Suprapubic skin (tissue), 4 donors: Measurements from ENCODE around the gene NCDN.

Source experiments
- POLR2A ChIP-seq, 2 donors: fragments of 450-650 bp; IDR thresholded peaks; one replicate each; pipeline ENCODE4 v1.6.1; 2017; ENCODE audit warnings: antibody characterized with exemption in 2 of 2, mild to moderate bottlenecking in 2 of 2, moderate library complexity in 2 of 2
- POLR2AphosphoS5 ChIP-seq, 3 donors: sonication (generic); formaldehyde crosslinking; IDR thresholded peaks; one replicate each; pipeline ENCODE4 v1.6.1; 2017; ENCODE audit warnings: antibody characterized with exemption in 3 of 3
- TF ChIP-seq, protein P1 (sequence below), 2 donors: fragments of 200-600 bp in 1 of 2; fragments of 450-650 bp in 1 of 2; sonication (generic) in 1 of 2; IDR thresholded peaks; one replicate each; pipeline ENCODE4 v1.5.1; 2016 to 2019; ENCODE audit warnings: antibody characterized with exemption in 2 of 2, mild to moderate bottlenecking in 1 of 2, moderate library complexity in 1 of 2

DNA sequence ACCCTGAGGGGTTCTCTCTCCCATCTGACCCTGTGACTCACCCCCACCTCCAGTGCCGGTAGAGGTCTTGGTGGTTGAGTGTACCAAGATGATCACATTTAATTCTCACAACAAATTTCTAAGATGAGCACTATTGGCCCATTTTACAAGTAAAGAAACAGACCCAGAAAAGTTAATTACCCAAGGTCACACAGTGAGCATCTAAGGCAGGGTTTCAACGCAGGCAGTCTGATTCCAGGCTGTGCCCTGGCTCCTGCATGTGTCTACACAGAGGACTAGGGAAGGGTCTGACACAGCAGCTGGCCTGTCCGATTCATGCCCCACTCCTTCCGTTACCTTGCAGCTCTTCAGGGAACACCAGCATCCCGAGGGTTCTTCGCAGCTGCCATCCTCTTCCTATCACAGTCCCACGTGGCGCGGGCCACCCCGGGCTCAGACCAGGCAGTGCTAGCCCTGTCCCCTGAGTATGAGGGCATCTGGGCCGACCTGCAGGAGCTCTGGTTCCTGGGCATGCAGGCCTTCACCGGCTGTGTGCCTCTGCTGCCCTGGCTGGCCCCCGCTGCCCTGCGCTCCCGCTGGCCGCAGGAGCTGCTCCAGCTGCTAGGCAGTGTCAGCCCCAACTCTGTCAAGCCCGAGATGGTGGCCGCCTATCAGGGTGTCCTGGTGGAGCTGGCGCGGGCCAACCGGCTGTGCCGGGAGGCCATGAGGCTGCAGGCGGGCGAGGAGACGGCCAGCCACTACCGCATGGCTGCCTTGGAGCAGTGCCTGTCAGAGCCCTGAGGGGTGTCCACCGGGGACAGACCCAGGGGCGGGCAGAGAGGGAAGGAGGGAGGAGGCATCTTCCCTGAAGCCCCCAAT lies 7.5 kb downstream of the NCDN start:
- TF ChIP-seq POLR2A (IDR thresholded peaks at IDR 0.05) (no peak), POLR2AphosphoS5 (IDR thresholded peaks at IDR 0.05) (no peak)
- TF ChIP-seq, protein P1, sequence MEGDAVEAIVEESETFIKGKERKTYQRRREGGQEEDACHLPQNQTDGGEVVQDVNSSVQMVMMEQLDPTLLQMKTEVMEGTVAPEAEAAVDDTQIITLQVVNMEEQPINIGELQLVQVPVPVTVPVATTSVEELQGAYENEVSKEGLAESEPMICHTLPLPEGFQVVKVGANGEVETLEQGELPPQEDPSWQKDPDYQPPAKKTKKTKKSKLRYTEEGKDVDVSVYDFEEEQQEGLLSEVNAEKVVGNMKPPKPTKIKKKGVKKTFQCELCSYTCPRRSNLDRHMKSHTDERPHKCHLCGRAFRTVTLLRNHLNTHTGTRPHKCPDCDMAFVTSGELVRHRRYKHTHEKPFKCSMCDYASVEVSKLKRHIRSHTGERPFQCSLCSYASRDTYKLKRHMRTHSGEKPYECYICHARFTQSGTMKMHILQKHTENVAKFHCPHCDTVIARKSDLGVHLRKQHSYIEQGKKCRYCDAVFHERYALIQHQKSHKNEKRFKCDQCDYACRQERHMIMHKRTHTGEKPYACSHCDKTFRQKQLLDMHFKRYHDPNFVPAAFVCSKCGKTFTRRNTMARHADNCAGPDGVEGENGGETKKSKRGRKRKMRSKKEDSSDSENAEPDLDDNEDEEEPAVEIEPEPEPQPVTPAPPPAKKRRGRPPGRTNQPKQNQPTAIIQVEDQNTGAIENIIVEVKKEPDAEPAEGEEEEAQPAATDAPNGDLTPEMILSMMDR (IDR thresholded peaks at IDR 0.05) = no peak
